Fibroblast of mammary gland (primary cell): ENCODE data around the gene LAMA1.

Experiments used
- DNase-seq: peaks from one replicate; pipeline ENCODE4 v3.0.0-alpha.2; 2010; ENCODE audit warnings: low read depth
- H3K4me3 ChIP-seq: 2 replicates; pipeline ENCODE4 v1.5.1; 2011; ENCODE audit warnings: low read depth, mild to moderate bottlenecking, low read length, moderate library complexity; ENCODE audit not compliant: control insufficient read depth
- CTCF ChIP-seq: conservative IDR thresholded peaks from 2 replicates; pipeline ENCODE4 v1.5.1; 2011; ENCODE audit warnings: low read depth, low read length, inconsistent platforms; ENCODE audit not compliant: control insufficient read depth, insufficient read depth

The LAMA1 gene

GRCh38 chr18:7111134-7111533 is 6.5 kb downstream of the LAMA1 start:
- no peak overlapping the region for H3K4me3 ChIP-seq
- no peak for DNase-seq
- TF ChIP-seq CTCF = no peak

DNA sequence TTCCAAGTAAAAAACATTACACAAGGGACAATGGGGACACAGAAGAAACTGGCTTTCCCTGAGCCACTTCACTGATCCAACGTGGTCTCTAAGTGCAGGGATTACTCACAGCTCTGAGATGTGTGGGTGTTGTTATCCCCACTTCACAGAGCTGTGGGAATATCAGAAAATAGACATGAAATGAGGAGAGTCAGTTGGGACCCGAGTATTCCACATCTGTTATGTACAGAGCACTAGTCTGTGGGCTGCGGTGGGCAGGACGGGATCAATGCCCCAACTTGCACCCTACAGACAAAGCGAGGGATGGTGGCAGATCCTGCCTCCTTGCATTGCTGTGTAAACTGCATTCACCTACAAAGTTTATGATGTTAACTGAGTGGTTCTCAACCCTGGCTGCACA is 11.7 kb downstream of the LAMA1 start:
- no peak overlapping the region for H3K4me3 ChIP-seq
- no peak for DNase-seq
- TF ChIP-seq CTCF = no peak

GRCh38 chr18:7105268-7105667 is 12.3 kb downstream of the LAMA1 start:
- H3K4me3 ChIP-seq = no peak overlapping the region
- DNase-seq = no peak
- no peak for TF ChIP-seq CTCF

DNA sequence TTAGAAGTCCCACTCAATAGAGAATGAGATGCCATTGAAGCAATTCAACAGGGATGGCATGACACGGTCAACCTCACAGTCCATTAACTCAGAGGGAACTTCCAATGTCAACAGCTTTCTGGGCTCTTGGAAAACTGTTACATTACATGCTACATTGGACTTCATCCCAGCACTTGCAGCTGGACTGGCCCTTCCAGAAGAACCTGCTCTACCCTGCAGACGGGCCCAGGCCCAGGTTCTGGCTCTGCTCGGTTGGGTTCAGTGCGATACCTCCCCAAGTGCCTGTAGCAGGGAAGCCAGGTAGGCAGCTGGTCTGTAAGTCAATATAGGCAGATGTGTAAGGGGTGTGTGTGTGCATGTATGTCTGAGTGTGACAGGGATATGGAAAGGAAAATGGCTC is 12.9 kb downstream of the LAMA1 start:
- DNase-seq = no peak
- TF ChIP-seq CTCF = no peak
- H3K4me3 ChIP-seq = no peak overlapping the region

- DNase-seq = no peak
- no peak overlapping the region for H3K4me3 ChIP-seq
- no peak for TF ChIP-seq CTCF
Measured at GRCh38 chr18:7102131-7102530, 15.5 kb downstream of the LAMA1 start.

DNA sequence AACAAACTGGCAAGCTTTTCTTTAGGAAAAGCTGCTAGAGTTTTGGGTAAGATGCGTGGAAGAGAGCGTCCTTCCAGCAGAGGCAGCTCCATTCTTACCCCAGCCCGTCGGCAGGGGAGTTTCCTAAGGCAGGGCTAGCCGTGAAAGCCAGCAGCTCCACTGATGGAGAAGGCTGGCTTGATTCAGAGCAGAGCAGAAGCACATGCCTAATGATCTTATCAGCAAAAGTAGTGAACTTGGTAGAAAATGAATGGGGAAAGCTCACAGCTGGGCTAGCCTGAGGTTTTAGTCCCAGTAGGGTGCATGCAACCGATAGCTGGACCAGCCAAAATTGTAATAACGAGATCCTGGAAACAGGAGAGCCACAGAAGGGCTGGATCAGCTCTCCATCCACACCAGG is 20.8 kb downstream of the LAMA1 start:
- DNase-seq = no peak
- no peak for TF ChIP-seq CTCF
- H3K4me3 ChIP-seq = no peak overlapping the region

DNA sequence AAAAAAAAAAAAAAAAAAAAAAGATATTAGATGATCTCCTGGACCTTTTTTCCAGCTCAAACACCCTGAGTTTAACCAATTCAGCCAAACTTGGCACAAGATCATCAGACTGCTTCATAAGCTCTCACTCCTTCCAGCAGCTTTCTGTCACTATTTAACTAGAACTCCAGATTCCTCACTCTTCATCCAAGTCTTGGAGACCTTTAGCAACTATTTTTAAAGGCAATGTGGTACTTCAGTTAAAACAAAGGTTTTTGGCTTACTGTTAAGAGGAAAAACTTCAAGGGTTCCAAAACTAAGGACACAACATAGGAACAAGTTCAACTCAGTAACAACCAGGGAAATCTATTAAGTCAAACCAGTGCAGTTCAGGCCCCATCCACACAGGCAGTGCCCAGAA is 23.2 kb downstream of the LAMA1 start:
- H3K4me3 ChIP-seq = no peak overlapping the region
- DNase-seq = no peak
- no peak for TF ChIP-seq CTCF
